Prostate gland (tissue), 2 donors: Measurements from ENCODE around the gene CPLX3.

Experiments
- CTCF ChIP-seq, 4 experiments: fragments of 200-600 bp in 2 of 4; fragments of 450-650 bp in 2 of 4; sonication (generic) in 2 of 4; IDR thresholded peaks; 1 replicate in 3 of 4; 2 replicates in 1 of 4; pipeline ENCODE4 v1.5.1; 2016 to 2019; ENCODE audit warnings: antibody characterized with exemption in 4 of 4, mild to moderate bottlenecking in 2 of 4, moderate library complexity in 2 of 4
- POLR2A ChIP-seq: fragments of 450-650 bp; IDR thresholded peaks from one replicate; pipeline ENCODE4 v1.6.1; 2016; ENCODE audit warnings: antibody characterized with exemption, mild to moderate bottlenecking
- POLR2AphosphoS5 ChIP-seq: sonication (generic); formaldehyde crosslinking; IDR thresholded peaks from one replicate; pipeline ENCODE4 v1.6.1; 2017; ENCODE audit warnings: antibody characterized with exemption

- TF ChIP-seq CTCF (IDR thresholded peaks at IDR 0.05) (no peak), POLR2A (no peak), POLR2AphosphoS5 (no peak)
Measured at GRCh38 chr15:74866090-74866489, 39.7 kb downstream of the CPLX3 start.
